ENCODE measurements around the gene LMF2.

The LMF2 gene

GRCh38 chr22:50502628-50503474, 4.7 kb downstream of the LMF2 start:
- DNase-seq = no peak

- no peak for DNase-seq
Observed at GRCh38 chr22:50502096-50502495, 5.4 kb downstream of the LMF2 start.

GRCh38 chr22:50500452-50500851, 7.0 kb downstream of the LMF2 start:
- DNase-seq = no peak

GRCh38 chr22:50498322-50498890, 9.1 kb downstream of the LMF2 start:
- peak; percentile 56 for DNase-seq

GRCh38 chr22:50497093-50497492, 10.4 kb downstream of the LMF2 start:
- no peak for DNase-seq

- DNase-seq = no peak
Observed at GRCh38 chr22:50490531-50491308, 16.8 kb downstream of the LMF2 start.

- no peak for DNase-seq
Observed at GRCh38 chr22:50489363-50490243, 17.9 kb downstream of the LMF2 start.

GRCh38 chr22:50488886-50489285, 18.6 kb downstream of the LMF2 start:
- DNase-seq = no peak

GRCh38 chr22:50488006-50488677, 19.4 kb downstream of the LMF2 start:
- no peak for DNase-seq

GRCh38 chr22:50487290-50488005, 20.1 kb downstream of the LMF2 start:
- no peak for DNase-seq

- DNase-seq = no peak
Observed at GRCh38 chr22:50486561-50487289, 20.8 kb downstream of the LMF2 start, which contains the start of gene MIOX. Gene MIOX, plus strand, starts transcription at chr22:50486859. Its CDS starts 39 bp downstream, at chr22:50486898.

- no peak for DNase-seq
Observed at GRCh38 chr22:50485221-50486131, 22.0 kb downstream of the LMF2 start.

GRCh38 chr22:50483977-50484853, 23.3 kb downstream of the LMF2 start:
- DNase-seq = no peak

- no peak for DNase-seq
Observed at GRCh38 chr22:50483556-50483955, 23.9 kb downstream of the LMF2 start.

GRCh38 chr22:50483106-50483505, 24.4 kb downstream of the LMF2 start:
- no peak for DNase-seq

GRCh38 chr22:50482107-50483074, 25.1 kb downstream of the LMF2 start:
- DNase-seq = no peak

Data from fibroblast of skin of back (primary cell).